GM13976 (cell line): Measurements from ENCODE around the gene KCNAB1.

Source experiments
- DNase-seq: peaks from one replicate; pipeline ENCODE4 v3.0.0; 2012; ENCODE audit warnings: low spot score
- in situ Hi-C: fragments of 300-500 bp; cut with MboI; formaldehyde crosslinking; loops from one replicate; pipeline ENCODE4 v1.12.0; 2022; ENCODE audit warnings: low sequenced_read_pairs, mixed read lengths, inconsistent platforms; ENCODE audit not compliant: unreplicated experiment
- TF ChIP-seq, protein P1 (sequence below): IDR thresholded peaks from 2 replicates; pipeline ENCODE4 v1.5.1; 2012; ENCODE audit warnings: borderline replicate concordance, mild to moderate bottlenecking; ENCODE audit not compliant: insufficient read depth; ENCODE audit errors: extremely low read depth, missing control alignments, control extremely low read depth

KCNAB1 gene

DNA sequence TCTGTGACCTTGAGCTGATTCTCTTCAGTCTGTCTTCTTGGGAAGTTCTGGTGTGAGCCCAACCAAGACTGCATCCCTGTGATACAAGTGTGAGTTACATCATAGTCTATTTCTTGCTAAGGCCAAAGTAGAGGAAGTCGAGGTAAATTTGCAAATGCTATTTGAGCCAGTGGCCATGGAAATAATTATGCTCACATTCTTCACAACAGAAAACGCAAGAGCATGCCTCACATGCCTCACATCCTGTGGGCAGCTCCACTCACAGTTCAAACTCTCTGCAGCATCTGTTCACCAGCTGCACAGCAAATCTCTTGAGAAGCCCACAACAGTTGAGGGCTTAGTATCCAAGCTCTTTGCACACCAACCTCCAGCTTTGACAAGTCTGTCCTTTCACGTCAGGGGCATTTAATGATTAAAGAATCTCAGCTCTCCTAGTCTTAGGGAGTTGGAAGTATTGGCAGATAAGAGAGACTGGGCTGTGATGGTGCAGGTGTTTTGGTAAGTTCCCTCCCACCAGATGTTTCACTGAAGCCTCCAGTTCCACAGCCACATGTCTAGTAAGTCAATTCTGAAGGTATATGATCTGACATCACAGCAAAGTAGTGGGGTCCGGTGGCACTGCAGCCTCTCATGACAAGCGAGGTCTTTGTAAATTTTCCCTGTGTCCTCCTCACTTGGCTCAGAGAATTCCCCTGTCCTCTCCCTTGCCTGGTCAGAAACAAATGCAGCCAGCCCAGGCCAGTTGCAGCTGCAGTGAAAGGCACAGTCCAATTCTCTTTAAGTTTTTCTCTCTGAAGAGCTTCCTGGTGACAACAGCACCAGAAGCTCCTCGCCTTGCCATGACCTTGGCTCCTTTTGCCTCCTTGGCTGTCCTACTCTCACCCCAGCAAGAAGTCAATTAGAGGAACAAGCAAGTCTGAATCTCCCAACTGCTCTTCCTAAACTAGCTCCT is 268.4 kb downstream of the KCNAB1 start:
- no peak for DNase-seq
- in situ Hi-C loops = loop anchor here (10.0 kb wide), 1 partner anchor 224 kb away; no protein-coding TSS in a partner anchor
- TF ChIP-seq, protein P1, sequence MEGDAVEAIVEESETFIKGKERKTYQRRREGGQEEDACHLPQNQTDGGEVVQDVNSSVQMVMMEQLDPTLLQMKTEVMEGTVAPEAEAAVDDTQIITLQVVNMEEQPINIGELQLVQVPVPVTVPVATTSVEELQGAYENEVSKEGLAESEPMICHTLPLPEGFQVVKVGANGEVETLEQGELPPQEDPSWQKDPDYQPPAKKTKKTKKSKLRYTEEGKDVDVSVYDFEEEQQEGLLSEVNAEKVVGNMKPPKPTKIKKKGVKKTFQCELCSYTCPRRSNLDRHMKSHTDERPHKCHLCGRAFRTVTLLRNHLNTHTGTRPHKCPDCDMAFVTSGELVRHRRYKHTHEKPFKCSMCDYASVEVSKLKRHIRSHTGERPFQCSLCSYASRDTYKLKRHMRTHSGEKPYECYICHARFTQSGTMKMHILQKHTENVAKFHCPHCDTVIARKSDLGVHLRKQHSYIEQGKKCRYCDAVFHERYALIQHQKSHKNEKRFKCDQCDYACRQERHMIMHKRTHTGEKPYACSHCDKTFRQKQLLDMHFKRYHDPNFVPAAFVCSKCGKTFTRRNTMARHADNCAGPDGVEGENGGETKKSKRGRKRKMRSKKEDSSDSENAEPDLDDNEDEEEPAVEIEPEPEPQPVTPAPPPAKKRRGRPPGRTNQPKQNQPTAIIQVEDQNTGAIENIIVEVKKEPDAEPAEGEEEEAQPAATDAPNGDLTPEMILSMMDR = no peak

DNA sequence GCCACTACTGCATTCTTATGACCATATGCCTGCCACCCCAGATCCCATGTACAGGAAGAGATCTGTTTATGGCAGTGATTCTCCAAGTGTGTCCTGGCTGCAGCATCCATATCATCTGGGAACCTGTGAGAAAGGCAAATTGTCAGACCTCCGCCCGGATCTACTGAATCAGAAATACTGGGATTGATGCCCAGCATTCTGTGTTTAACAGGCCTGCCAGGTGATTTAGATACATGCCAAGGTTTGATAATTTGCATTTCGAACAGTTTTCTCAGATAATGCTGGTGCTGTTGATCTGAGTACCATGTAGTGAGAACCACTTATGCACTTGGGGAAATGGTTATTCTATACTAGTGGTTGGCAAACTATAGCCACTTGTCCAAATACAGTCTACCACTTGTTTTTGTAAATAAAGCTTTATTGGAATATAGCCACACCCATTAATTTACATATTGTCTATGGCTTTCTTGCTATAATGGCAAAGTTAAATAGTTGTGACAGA is 269.1 kb downstream of the KCNAB1 start:
- TF ChIP-seq, protein P1 = no peak
- in situ Hi-C loops = loop anchor here (10.0 kb wide), 1 partner anchor 225 kb away; no protein-coding TSS in a partner anchor
- DNase-seq = no peak

DNA sequence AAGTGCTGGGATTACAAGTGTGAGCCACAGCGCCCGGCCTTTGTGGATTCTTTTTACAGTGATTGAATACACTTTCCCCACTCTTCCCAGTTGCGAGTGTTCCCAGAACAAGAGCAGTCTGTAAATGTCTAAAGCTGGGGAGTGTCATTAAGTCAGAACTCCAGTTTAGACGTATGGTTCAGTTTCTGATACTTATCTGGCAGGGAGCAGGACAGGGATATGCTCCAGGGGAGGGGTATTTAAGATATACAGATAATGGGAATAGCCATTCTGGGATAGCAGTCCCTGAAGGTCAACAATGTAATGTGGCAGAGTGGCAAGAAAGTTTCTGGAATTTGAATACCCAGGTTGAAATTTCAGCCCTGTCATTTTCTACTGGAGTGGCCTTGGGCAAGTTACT is 270.5 kb downstream of the KCNAB1 start:
- DNase-seq = no peak
- in situ Hi-C loops = no loop called here
- TF ChIP-seq, protein P1 = no peak

DNA sequence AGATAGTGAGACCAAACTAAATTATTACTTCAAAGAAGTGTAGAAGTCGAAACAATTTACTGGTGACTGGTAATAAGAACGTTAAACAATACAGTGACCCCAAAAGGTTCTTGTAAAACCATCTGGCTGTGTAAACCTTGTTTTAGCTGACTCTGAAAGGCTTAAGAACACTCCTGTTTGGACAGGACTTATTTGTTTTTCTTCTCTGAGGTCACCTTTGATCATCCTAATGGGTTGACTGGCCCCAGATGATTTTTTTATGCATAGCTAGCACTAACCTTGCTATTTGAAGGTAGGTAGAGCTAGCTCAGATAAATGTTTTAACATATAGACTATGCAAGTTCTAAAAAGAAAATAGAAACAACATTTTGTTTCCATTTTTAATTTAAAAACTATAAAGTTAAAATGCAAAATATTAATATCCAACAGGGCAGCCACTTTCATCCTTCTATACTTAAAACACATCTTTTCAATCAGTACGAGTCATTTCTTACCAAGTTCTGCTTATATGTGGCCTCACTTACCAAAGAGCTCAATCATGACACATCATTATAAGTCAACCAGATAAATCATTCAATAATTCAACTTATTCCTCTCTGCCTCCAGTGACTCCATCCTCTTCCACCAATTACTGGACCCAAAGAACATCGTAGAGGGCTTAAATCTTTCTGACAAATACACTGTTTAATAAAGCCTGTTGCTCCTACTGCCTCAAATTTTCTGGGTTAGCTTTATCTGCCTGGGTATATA is 275.8 kb downstream of the KCNAB1 start:
- DNase-seq = no peak
- TF ChIP-seq, protein P1 = no peak
- in situ Hi-C loops = no loop called here

DNA sequence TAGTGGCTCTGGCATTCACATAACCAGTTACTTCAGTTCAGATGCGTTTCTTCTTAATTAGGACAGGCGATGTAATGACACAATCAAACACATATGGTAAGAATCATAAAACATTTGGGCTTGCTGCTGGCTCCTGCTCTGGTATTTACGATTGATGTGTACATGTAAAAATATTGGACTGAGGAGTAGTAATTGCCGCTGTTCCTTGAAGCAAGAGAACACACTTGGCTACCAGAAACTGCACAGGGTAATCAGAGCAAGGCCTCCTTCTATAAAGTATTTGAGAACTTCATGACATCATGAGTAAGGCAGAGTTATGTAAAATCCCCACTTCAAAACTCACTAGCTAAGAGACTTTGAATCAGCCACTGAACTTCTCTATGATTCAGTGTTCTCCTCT is 276.5 kb downstream of the KCNAB1 start:
- no peak for DNase-seq
- in situ Hi-C loops = no loop called here
- TF ChIP-seq, protein P1 = no peak

DNA sequence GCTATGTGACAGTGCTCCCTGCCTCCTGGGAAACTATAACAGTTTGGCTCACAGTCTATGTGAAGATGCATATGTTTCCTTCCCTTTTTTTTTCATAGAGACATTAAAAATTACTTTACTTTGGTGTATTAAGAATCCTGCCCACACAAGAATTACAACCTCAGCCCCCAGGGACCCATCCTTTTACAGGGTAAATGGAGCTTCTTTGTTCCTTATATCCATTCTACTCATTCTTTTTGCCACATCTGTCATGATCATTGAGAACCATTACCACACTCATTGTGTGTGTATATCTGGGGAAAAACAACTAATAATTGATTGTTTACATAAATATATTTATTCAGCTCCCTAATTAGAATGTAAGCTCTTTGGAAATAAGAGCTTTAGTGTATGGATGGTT is 277.2 kb downstream of the KCNAB1 start:
- in situ Hi-C loops = no loop called here
- TF ChIP-seq, protein P1 = no peak
- DNase-seq = no peak
